ENCODE measurements around the gene BCL2L11. TPM values are rescaled to one million over a fixed set of nuclear protein-coding genes. Genes with fewer than 3 reads are reported as not detected.
A peak's percentile ranks its signal among the peaks of the same experiment; 100 is the strongest.

Gene BCL2L11
- total RNA-seq, 4 donors from 2014 or later = 4.8 to 18.8 (median 13.7) TPM

- Histone ChIP-seq H3K4me1 (peaks cover 28 to 35% of the 10 kb centered on the region in 2 donors), H3K27me3 (peaks cover 0 to 2% (median 0%) of the 10 kb centered on the region in 3 donors), H3K27ac (peak overlapping the region; percentile 91 to 99 (median 94)), H3K36me3 (peaks cover 0 to 22% of the 10 kb centered on the region in 2 donors), H3K9me3 (no peaks in the 10 kb centered on the region), H3K4me3 (peak overlapping the region; percentile 62 to 98 (median 82))
- TF ChIP-seq, protein P1, sequence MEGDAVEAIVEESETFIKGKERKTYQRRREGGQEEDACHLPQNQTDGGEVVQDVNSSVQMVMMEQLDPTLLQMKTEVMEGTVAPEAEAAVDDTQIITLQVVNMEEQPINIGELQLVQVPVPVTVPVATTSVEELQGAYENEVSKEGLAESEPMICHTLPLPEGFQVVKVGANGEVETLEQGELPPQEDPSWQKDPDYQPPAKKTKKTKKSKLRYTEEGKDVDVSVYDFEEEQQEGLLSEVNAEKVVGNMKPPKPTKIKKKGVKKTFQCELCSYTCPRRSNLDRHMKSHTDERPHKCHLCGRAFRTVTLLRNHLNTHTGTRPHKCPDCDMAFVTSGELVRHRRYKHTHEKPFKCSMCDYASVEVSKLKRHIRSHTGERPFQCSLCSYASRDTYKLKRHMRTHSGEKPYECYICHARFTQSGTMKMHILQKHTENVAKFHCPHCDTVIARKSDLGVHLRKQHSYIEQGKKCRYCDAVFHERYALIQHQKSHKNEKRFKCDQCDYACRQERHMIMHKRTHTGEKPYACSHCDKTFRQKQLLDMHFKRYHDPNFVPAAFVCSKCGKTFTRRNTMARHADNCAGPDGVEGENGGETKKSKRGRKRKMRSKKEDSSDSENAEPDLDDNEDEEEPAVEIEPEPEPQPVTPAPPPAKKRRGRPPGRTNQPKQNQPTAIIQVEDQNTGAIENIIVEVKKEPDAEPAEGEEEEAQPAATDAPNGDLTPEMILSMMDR (IDR thresholded peaks at IDR 0.05 in 4 of 5, conservative IDR thresholded peaks at IDR 0.05 in 1 of 5) = peak in 1 of 5 experiments; percentile 24
- TF ChIP-seq POLR2A (IDR thresholded peaks at IDR 0.05) = peak in 1 of 2 donors; percentile 99
- in situ Hi-C loops (cut with MboI; ENCODE audit: low sequenced_read_pairs in 4 of 4) = loop anchor here in 3 of 4 donors (25.0 kb wide), 2 partner anchors 565 to 590 kb away; no protein-coding TSS in a partner anchor
- intact Hi-C loops (cut with DNase I; ENCODE audit: low total_unique reads) = loop anchor here (2.0 to 10.0 kb wide), 4 partner anchors 39 to 583 kb away; no protein-coding TSS in a partner anchor
- ATAC-seq (peak; percentile 62 to 69), DNase-seq (peak; percentile 78 to 88)
These were observed 1.3 kb downstream of the BCL2L11 start for GRCh38 chr2:111121828-111122630.

GRCh38 chr2:111122631-111123421, 2.1 kb downstream of the BCL2L11 start:
- Histone ChIP-seq H3K27me3 (peaks cover 0 to 2% (median 0%) of the 10 kb centered on the region in 3 donors), H3K4me3 (peak overlapping the region; percentile 65 to 82 (median 71)), H3K9me3 (no peaks in the 10 kb centered on the region), H3K4me1 (peaks cover 23 to 33% of the 10 kb centered on the region in 2 donors), H3K36me3 (peaks cover 0 to 22% of the 10 kb centered on the region in 2 donors), H3K27ac (peak overlapping the region; percentile 88 to 99 (median 92))
- in situ Hi-C loops (cut with MboI; ENCODE audit: low sequenced_read_pairs in 4 of 4) = loop anchor here in 3 of 4 donors (25.0 kb wide), 2 partner anchors 564 to 589 kb away; no protein-coding TSS in a partner anchor
- peak; percentile 48 to 51 for ATAC-seq
- intact Hi-C loops (cut with DNase I; ENCODE audit: low total_unique reads) = loop anchor here (1.0 to 10.0 kb wide), 4 partner anchors 15 to 582 kb away; no protein-coding TSS in a partner anchor
- DNase-seq = peak; percentile 72 to 86
- TF ChIP-seq, protein P1 (IDR thresholded peaks at IDR 0.05 in 4 of 5, conservative IDR thresholded peaks at IDR 0.05 in 1 of 5) = peak in 1 of 5 experiments; percentile 16
- TF ChIP-seq POLR2A (IDR thresholded peaks at IDR 0.05) = peak in 1 of 2 donors; percentile 98

DNA sequence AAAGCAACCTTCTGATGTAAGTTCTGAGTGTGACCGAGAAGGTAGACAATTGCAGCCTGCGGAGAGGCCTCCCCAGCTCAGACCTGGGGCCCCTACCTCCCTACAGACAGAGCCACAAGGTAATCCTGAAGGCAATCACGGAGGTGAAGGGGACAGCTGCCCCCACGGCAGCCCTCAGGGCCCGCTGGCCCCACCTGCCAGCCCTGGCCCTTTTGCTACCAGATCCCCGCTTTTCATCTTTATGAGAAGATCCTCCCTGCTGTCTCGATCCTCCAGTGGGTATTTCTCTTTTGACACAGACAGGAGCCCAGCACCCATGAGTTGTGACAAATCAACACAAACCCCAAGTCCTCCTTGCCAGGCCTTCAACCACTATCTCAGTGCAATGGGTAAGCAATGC, 3.0 kb downstream of the BCL2L11 start:
- TF ChIP-seq, protein P1 (IDR thresholded peaks at IDR 0.05 in 4 of 5, conservative IDR thresholded peaks at IDR 0.05 in 1 of 5) = no peak
- TF ChIP-seq POLR2A (IDR thresholded peaks at IDR 0.05) = no peak
- peak overlapping the region in 2 of 4 donors; percentile 88 to 95 for H3K27ac ChIP-seq
- no peak for ATAC-seq
- in situ Hi-C loops (cut with MboI; ENCODE audit: low sequenced_read_pairs in 4 of 4) (loop anchor here in 3 of 4 donors (25.0 kb wide), 2 partner anchors 564 to 589 kb away; no protein-coding TSS in a partner anchor), intact Hi-C loops (cut with DNase I; ENCODE audit: low total_unique reads) (loop anchor here (1.0 to 10.0 kb wide), 4 partner anchors 15 to 581 kb away; no protein-coding TSS in a partner anchor)
- no peak for DNase-seq
- peaks cover 0 to 2% (median 0%) of the 10 kb centered on the region in 3 donors for H3K27me3 ChIP-seq
- H3K9me3 ChIP-seq = no peaks in the 10 kb centered on the region
- peaks cover 0 to 22% of the 10 kb centered on the region in 2 donors for H3K36me3 ChIP-seq
- H3K4me3 ChIP-seq = no peak overlapping the region
- peaks cover 23 to 32% of the 10 kb centered on the region in 2 donors for H3K4me1 ChIP-seq

DNA sequence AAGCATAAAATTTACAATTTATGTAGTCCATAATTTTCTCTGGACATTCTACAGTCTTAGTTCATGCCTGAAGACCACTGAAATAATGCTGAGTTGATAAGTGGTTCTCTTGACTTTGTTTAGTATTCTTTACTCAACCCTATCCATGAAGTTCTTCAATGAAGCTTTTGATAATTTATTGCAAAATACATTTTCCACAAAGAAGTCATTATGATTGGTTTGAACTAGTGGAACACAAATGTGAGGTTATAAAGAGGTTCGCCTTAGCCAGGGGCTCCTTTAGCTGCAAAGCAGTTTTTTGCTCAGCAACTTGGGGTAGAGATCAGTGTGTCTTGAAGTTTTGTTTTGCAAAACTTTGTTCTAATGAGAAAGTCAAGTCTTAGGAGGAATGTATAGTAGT, 5.9 kb downstream of the BCL2L11 start:
- H3K9me3 ChIP-seq = no peaks in the 10 kb centered on the region
- H3K36me3 ChIP-seq = peaks cover 0 to 35% of the 10 kb centered on the region in 2 donors
- ATAC-seq (no peak), DNase-seq (no peak)
- no peak overlapping the region for H3K4me3 ChIP-seq
- no peaks in the 10 kb centered on the region for H3K27me3 ChIP-seq
- H3K4me1 ChIP-seq = peaks cover 14 to 26% of the 10 kb centered on the region in 2 donors
- in situ Hi-C loops (cut with MboI; ENCODE audit: low sequenced_read_pairs in 4 of 4) (loop anchor here in 1 of 4 donors (25.0 kb wide), 1 partner anchor 1136 kb away; the partner anchor contains the start of gene ZC3H8), intact Hi-C loops (cut with DNase I; ENCODE audit: low total_unique reads) (loop anchor here (10.0 kb wide), 1 partner anchor 578 kb away; no protein-coding TSS in a partner anchor)
- H3K27ac ChIP-seq = no peak overlapping the region
- TF ChIP-seq POLR2A (IDR thresholded peaks at IDR 0.05) = no peak
- TF ChIP-seq, protein P1 (IDR thresholded peaks at IDR 0.05 in 4 of 5, conservative IDR thresholded peaks at IDR 0.05 in 1 of 5) = no peak

All from gastrocnemius medialis (tissue), 4 donors.